Activated CD8-positive, alpha-beta memory T cell treated with anti-CD3 and anti-CD28 coated beads for 48 hours (primary cell): Measurements from ENCODE around the gene MRPL21.
A peak's percentile ranks its signal among the peaks of the same experiment; 100 is the strongest.

Source experiments
- DNase-seq, 3 experiments: peaks; one replicate each; pipeline ENCODE4 v3.0.0-alpha.2; 2020; ENCODE audit warnings: low read depth in 2 of 3, low spot score in 2 of 3

MRPL21 gene

GRCh38 chr11:68903288-68904247 is at the start of gene MRPL21, which contains the start of gene IGHMBP2:
TSS of gene MRPL21 (minus strand) at chr11:68903832. CDS start at chr11:68903810, 22 bp downstream.
TSS of gene IGHMBP2 (plus strand) at chr11:68903891. CDS start at chr11:68903953, 62 bp downstream.
- peak; percentile 75 to 91 (median 76) for DNase-seq

- DNase-seq: no peak
These were observed 47.1 kb upstream of the MRPL21 start for GRCh38 chr11:68950762-68951161.

- no peak for DNase-seq
These were observed 46.6 kb upstream of the MRPL21 start for GRCh38 chr11:68950270-68950669.

- no peak for DNase-seq
These were observed 45.3 kb upstream of the MRPL21 start for GRCh38 chr11:68948935-68949334.

- DNase-seq: no peak
These were observed 44.9 kb upstream of the MRPL21 start for GRCh38 chr11:68948496-68948895.

GRCh38 chr11:68947151-68947550 is 43.5 kb upstream of the MRPL21 start:
- no peak for DNase-seq

- DNase-seq: no peak
These were observed 42.9 kb upstream of the MRPL21 start for GRCh38 chr11:68946416-68947090.

GRCh38 chr11:68942751-68943271 is 39.2 kb upstream of the MRPL21 start:
- no peak for DNase-seq

- no peak for DNase-seq
These were observed 38.5 kb upstream of the MRPL21 start for GRCh38 chr11:68942095-68942620.

- DNase-seq: no peak
These were observed 37.9 kb upstream of the MRPL21 start for GRCh38 chr11:68941324-68942094.

- DNase-seq: no peak
These were observed 37.2 kb upstream of the MRPL21 start for GRCh38 chr11:68940651-68941323.

GRCh38 chr11:68939583-68940555 is 36.2 kb upstream of the MRPL21 start:
- DNase-seq: no peak

- no peak for DNase-seq
These were observed 35.4 kb upstream of the MRPL21 start for GRCh38 chr11:68938816-68939582.

GRCh38 chr11:68938088-68938487 is 34.5 kb upstream of the MRPL21 start:
- DNase-seq: no peak

GRCh38 chr11:68936676-68937620 is 33.3 kb upstream of the MRPL21 start:
- DNase-seq: no peak

GRCh38 chr11:68936358-68936636 is 32.7 kb upstream of the MRPL21 start:
- no peak for DNase-seq
